Smooth muscle cell (in vitro differentiated cells): ENCODE measurements around the gene PTGIS. TPM values are rescaled to one million over a fixed set of nuclear protein-coding genes. Genes with fewer than 3 reads are reported as not detected.

Experiments used
- DNase-seq: peaks from one replicate; lab custom pipeline; 2025; ENCODE audit not compliant: unreplicated experiment; lab: John Stamatoyannopoulos, UW
- H2AFZ ChIP-seq: fragments of 200-600 bp; sonication (generic); 2 replicates; pipeline ENCODE4 v1.6.0; 2016; ENCODE audit warnings: antibody characterized with exemption, low read depth, mild to moderate bottlenecking
- H3F3A ChIP-seq: fragments of 200-600 bp; sonication (generic); 2 replicates; pipeline ENCODE4 v1.6.0; 2017; ENCODE audit warnings: antibody characterized with exemption, low read depth
- H3K27ac ChIP-seq: fragments of 200-600 bp; sonication (generic); 2 replicates; pipeline ENCODE4 v1.5.1; 2016; ENCODE audit warnings: low read depth, mild to moderate bottlenecking
- H3K27me3 ChIP-seq: fragments of 200-600 bp; sonication (generic); 2 replicates; pipeline ENCODE4 v1.6.1; 2016; ENCODE audit warnings: low read depth, mild to moderate bottlenecking
- H3K36me3 ChIP-seq: fragments of 200-600 bp; sonication (generic); 2 replicates; pipeline ENCODE4 v1.5.1; 2016; ENCODE audit warnings: low read depth
- H3K4me1 ChIP-seq: fragments of 200-600 bp; sonication (generic); 2 replicates; pipeline ENCODE4 v1.5.1; 2016; ENCODE audit warnings: low read depth
- H3K4me2 ChIP-seq: fragments of 200-600 bp; sonication (generic); 2 replicates; pipeline ENCODE4 v1.6.0; 2016; ENCODE audit warnings: mild to moderate bottlenecking
- H3K4me3 ChIP-seq: fragments of 200-600 bp; sonication (generic); 2 replicates; pipeline ENCODE4 v1.5.1; 2016; ENCODE audit warnings: mild to moderate bottlenecking
- H3K79me2 ChIP-seq: fragments of 200-600 bp; sonication (generic); 2 replicates; pipeline ENCODE4 v1.6.0; 2016; ENCODE audit warnings: low read depth, mild to moderate bottlenecking
- H3K9ac ChIP-seq: fragments of 200-600 bp; sonication (generic); 2 replicates; pipeline ENCODE4 v1.6.0; 2016; ENCODE audit warnings: low read depth
- H3K9me3 ChIP-seq: fragments of 200-600 bp; sonication (generic); replicated peaks from 2 replicates; pipeline ENCODE4 v1.5.1; 2016; ENCODE audit warnings: low read depth
- H4K20me1 ChIP-seq: fragments of 200-600 bp; sonication (generic); 2 replicates; pipeline ENCODE4 v1.6.0; 2016; ENCODE audit warnings: low read depth
- WGBS: methylation state at CpG from one replicate; pipeline ENCODE4 v1.1.7; 2016; ENCODE audit warnings: low lambda C conversion rate; 5-methylcytosine and 5-hydroxymethylcytosine counted together
- polyA plus RNA-seq: library from polyadenylated mRNA; unstranded; fragments of >200 nt; fragmentation: Nextera tagmentation; extraction: Ambion mirVana; gene quantifications from 2 replicates; pipeline ENCODE4 v1.2.1, GENCODE V29; 2016
- total RNA-seq: library from RNA; depleted of rRNA; stranded (reverse); fragments of >200 nt; gene quantifications from 2 replicates; pipeline ENCODE4 v1.2.3, GENCODE V29; 2014
- TF ChIP-seq, protein P1 (sequence below): fragments of 200-600 bp; sonication (generic); IDR thresholded peaks from 2 replicates; pipeline ENCODE4 v1.5.1; 2017; ENCODE audit warnings: borderline replicate concordance, mild to moderate bottlenecking, antibody characterized with exemption; ENCODE audit not compliant: insufficient read depth, poor library complexity, severe bottlenecking

The PTGIS gene
- total and polyA plus RNA-seq, 2 experiments from 2014 or later, result 0.18 to 0.64 TPM

DNA sequence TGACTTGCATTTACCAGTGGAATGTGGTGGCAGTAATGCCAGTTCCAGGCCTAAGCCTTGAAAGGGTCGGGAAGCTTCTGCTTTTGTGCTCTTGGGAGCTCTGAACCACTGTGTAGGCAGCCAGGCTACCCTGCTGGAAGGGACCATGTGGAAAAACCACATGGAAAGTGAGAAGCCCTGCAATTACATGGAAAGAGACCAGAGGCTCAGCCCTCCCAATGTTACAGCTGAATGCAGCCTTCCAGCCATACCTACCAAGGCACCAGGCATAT lies 70.6 kb downstream of the PTGIS start:
- Histone ChIP-seq H3K9ac (no peak overlapping the region), H3K27ac (no peak overlapping the region), H3K36me3 (no peaks in the 10 kb centered on the region), H3K4me3 (no peak overlapping the region), H3K4me2 (no peak overlapping the region), H3K4me1 (no peaks in the 10 kb centered on the region), H3K9me3 (no peaks in the 10 kb centered on the region), H3K79me2 (no peaks in the 10 kb centered on the region), H2AFZ (no peak overlapping the region), H4K20me1 (no peaks in the 10 kb centered on the region), H3K27me3 (peaks cover 9% of the 10 kb centered on the region), H3F3A (no peaks in the 10 kb centered on the region)
- 48% methylated on average over 1 of the region's 1 CpG for WGBS
- TF ChIP-seq, protein P1, sequence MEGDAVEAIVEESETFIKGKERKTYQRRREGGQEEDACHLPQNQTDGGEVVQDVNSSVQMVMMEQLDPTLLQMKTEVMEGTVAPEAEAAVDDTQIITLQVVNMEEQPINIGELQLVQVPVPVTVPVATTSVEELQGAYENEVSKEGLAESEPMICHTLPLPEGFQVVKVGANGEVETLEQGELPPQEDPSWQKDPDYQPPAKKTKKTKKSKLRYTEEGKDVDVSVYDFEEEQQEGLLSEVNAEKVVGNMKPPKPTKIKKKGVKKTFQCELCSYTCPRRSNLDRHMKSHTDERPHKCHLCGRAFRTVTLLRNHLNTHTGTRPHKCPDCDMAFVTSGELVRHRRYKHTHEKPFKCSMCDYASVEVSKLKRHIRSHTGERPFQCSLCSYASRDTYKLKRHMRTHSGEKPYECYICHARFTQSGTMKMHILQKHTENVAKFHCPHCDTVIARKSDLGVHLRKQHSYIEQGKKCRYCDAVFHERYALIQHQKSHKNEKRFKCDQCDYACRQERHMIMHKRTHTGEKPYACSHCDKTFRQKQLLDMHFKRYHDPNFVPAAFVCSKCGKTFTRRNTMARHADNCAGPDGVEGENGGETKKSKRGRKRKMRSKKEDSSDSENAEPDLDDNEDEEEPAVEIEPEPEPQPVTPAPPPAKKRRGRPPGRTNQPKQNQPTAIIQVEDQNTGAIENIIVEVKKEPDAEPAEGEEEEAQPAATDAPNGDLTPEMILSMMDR, result no peak
- DNase-seq, result no peak

DNA sequence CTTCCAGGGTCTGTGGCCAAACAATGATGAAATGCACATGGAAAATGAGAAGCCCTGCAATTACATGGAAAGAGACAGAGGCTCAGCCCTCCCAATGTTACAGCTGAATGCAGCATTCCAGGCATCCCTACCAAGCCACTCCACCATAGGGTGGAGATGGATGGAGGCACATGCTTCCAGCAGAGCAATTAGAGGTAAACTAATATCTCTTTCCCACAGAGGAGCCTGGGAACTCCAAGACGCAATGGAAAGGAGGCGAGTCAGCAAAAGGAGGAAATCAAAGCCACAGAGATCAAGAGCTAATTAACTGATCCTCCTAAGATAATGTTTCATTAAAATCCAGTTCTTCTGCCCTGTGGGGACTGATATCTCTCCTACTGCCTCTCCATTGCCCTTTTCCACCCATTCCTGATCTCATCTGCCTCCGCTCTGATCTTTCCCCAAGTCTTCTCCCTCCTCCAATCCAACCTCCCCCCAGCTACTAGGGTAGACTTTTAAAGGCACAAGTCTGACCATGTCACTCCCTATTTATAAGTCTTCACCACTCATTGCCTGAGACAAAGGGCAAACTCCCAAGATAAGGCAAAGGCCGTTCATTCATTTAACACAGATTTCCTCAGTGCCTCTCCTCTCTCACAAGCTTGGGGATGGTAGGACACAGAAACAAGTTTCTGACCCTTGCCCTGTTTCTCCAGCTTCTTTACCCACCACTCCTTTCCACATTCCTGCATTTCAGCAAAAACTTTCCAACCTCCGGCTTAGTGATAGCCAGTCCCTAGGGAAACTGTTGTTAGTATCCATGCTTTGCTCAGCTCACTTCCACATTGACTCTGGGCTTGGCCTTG lies 71.2 kb downstream of the PTGIS start:
- DNase-seq, result no peak
- Histone ChIP-seq H3K79me2 (no peaks in the 10 kb centered on the region), H3K27ac (no peak overlapping the region), H3K36me3 (no peaks in the 10 kb centered on the region), H3K9ac (no peak overlapping the region), H3F3A (no peaks in the 10 kb centered on the region), H3K4me2 (no peak overlapping the region), H3K9me3 (no peaks in the 10 kb centered on the region), H2AFZ (no peak overlapping the region), H3K27me3 (peaks cover 9% of the 10 kb centered on the region), H4K20me1 (no peaks in the 10 kb centered on the region), H3K4me1 (no peaks in the 10 kb centered on the region), H3K4me3 (no peak overlapping the region)
- 72% methylated on average over 5 of the region's 5 CpGs for WGBS
- TF ChIP-seq, protein P1, result no peak

DNA sequence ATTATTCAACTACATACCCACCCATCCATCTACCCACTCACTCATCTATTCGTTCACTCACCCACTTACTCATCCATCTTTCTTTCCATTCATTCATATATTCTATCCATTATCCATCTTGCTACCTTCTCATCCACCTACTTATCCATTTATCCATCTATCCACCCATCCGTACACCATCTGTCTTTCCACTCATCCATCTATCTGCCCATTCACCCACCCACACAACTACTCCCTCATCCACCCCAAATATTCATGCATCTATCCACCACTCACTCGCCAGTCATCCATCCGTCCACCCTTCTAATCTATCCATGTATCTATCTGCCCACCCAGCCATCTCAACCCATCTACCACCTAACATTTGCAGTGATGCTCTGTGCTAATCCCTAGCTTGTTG lies 71.9 kb downstream of the PTGIS start:
- TF ChIP-seq, protein P1, result no peak
- Histone ChIP-seq H3K9me3 (no peaks in the 10 kb centered on the region), H3K4me3 (no peak overlapping the region), H3K27me3 (peaks cover 9% of the 10 kb centered on the region), H3K9ac (no peak overlapping the region), H3K4me1 (no peaks in the 10 kb centered on the region), H3K27ac (no peak overlapping the region), H2AFZ (no peak overlapping the region), H3F3A (no peaks in the 10 kb centered on the region), H3K36me3 (no peaks in the 10 kb centered on the region), H4K20me1 (no peaks in the 10 kb centered on the region), H3K79me2 (no peaks in the 10 kb centered on the region), H3K4me2 (no peak overlapping the region)
- 95% methylated on average over 4 of the region's 4 CpGs for WGBS
- DNase-seq, result no peak

DNA sequence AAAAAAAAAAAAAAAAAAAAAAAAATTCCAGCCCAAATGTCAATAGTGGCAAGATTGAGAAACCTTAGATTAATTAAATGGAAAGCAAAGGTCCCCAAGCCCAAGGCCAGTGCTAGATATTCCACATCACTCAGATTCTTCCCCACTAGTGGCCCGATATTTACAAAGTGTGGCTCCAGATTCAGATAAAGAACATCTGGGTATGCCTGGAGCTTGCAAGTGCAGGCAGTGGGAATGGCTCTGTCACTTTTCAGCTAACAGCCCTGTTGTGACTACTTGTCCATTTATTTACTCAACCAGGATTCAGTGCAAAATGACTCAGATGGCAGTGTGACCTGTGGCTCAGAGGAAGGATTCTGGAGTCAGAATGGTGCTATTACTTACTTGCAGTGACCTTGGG lies 77.2 kb downstream of the PTGIS start:
- no peak for DNase-seq
- Histone ChIP-seq H3K9me3 (no peaks in the 10 kb centered on the region), H3K27ac (no peak overlapping the region), H3K36me3 (no peaks in the 10 kb centered on the region), H3K4me1 (no peaks in the 10 kb centered on the region), H3F3A (no peaks in the 10 kb centered on the region), H3K4me2 (no peak overlapping the region), H3K4me3 (no peak overlapping the region), H4K20me1 (no peaks in the 10 kb centered on the region), H3K9ac (no peak overlapping the region), H3K79me2 (no peaks in the 10 kb centered on the region), H2AFZ (no peak overlapping the region), H3K27me3 (peaks cover 48% of the 10 kb centered on the region)
- 48% methylated on average over 1 of the region's 1 CpG for WGBS
- TF ChIP-seq, protein P1, result no peak
